ENCODE measurements around the gene RPSA. TPM values are rescaled to one million over a fixed set of nuclear protein-coding genes. Genes with fewer than 3 reads are reported as not detected.

RPSA gene
- total RNA-seq, 1 experiment from 2014 or later, result 2,077 TPM

- 0 out of 7 replicates have a peak, but pooled peaks cover 0 to 4% (median 1%) of the 10 kb centered on the region in 3 experiments for H3K36me3 Mint-ChIP-seq (ENCODE audit: insufficient read depth in 1 of 3, low read depth in 3 of 3)
- no CpG with 5 or more reads among the region's 5 CpGs for WGBS (ENCODE audit: extremely low coverage, insufficient read length, low lambda C conversion rate)
Observed at GRCh38 chr3:39379778-39380155, 26.8 kb upstream of the RPSA start.

More at GRCh38 chr3:39379778-39380155, 26.8 kb upstream of the RPSA start:
- no peak for DNase-seq
- no peak overlapping the region for H3T11ph ChIP-seq (ENCODE audit: low read length)
- no peak overlapping the region for H2BK15ac ChIP-seq (ENCODE audit: low read depth, low read length)
- no peak overlapping the region for H3K4me3 Mint-ChIP-seq
- no peaks in the 10 kb centered on the region for H4K20me1 ChIP-seq (ENCODE audit: control insufficient read depth, insufficient read depth, insufficient read length)
- peaks cover 2% of the 10 kb centered on the region; the same call in 1 of the 2 replicates for H3K27me3 Mint-ChIP-seq (ENCODE audit: low read depth)
- no peak overlapping the region for H3K23ac ChIP-seq (ENCODE audit: insufficient read length, low read depth, low read length)
- H3K79me1 ChIP-seq (ENCODE audit: insufficient read depth, low read depth, low read length, poor library complexity, severe bottlenecking), result no peaks in the 10 kb centered on the region
- no peaks in the 10 kb centered on the region for H3K9me3 Mint-ChIP-seq
- peaks cover 8% of the 10 kb centered on the region for H3K4me1 ChIP-seq (ENCODE audit: insufficient read depth, low read length)
- H3K79me2 ChIP-seq (ENCODE audit: insufficient read depth, low read length), result no peaks in the 10 kb centered on the region; the same call in 1 of the 2 replicates
- no peak overlapping the region for H3K56ac ChIP-seq (ENCODE audit: insufficient read length, low read depth, low read length)
- no peak overlapping the region for H3K4me2 ChIP-seq (ENCODE audit: insufficient read depth, insufficient read length, low read length)
- no peak overlapping the region for H3K9ac ChIP-seq (ENCODE audit: extremely low read depth, insufficient read length, low read length)
- no peak overlapping the region for H2AFZ ChIP-seq (ENCODE audit: low read length)
- H4K5ac ChIP-seq (ENCODE audit: insufficient read length, low read depth, low read length), result no peak overlapping the region
- no peaks in the 10 kb centered on the region for H3K9me3 ChIP-seq (ENCODE audit: control insufficient read depth, low read depth, low read length)
- H2AK5ac ChIP-seq (ENCODE audit: insufficient read length, low read length), result no peak overlapping the region
- H2BK20ac ChIP-seq (ENCODE audit: low read depth, low read length, poor library complexity, severe bottlenecking), result no peak overlapping the region
- no peak overlapping the region for H4K8ac ChIP-seq (replicated peaks; ENCODE audit: insufficient read length, low read depth, low read length)
- TF ChIP-seq CTCF (conservative IDR thresholded peaks at IDR 0.05), result no peak
- H3K27ac ChIP-seq (ENCODE audit: insufficient read length, low read depth, low read length), result no peak overlapping the region
- H3K18ac ChIP-seq (ENCODE audit: insufficient read length, low read depth, low read length), result no peak overlapping the region
- H2BK12ac ChIP-seq (ENCODE audit: insufficient read length, low read depth, low read length), result no peak overlapping the region
- H3K27me3 ChIP-seq (ENCODE audit: insufficient read depth, low read length), result no peaks in the 10 kb centered on the region
- H4K91ac ChIP-seq (ENCODE audit: insufficient read length, low read depth, low read length), result no peak overlapping the region
- H2BK5ac ChIP-seq (ENCODE audit: insufficient read length, low read length), result no peak overlapping the region
- H3K4me1 Mint-ChIP-seq, result peaks cover 33 to 37% of the 10 kb centered on the region in 2 experiments
- no peak overlapping the region for H3K27ac Mint-ChIP-seq
- peaks cover 2% of the 10 kb centered on the region for H3K23me2 ChIP-seq (ENCODE audit: insufficient read length, low read depth, low read length, poor library complexity, severe bottlenecking)
- no peak overlapping the region for H2BK120ac ChIP-seq (ENCODE audit: low read depth, low read length, poor library complexity, severe bottlenecking)
- no peak overlapping the region for H3K4ac ChIP-seq (ENCODE audit: low read depth, low read length)
- H3K14ac ChIP-seq (ENCODE audit: insufficient read depth, low read length), result no peak overlapping the region
